UCSD-AML1 (cell line): ENCODE data around the gene MYL6B.
"Not testable (repeated sequence)": the region's sequence is repeated elsewhere in the genome, so short reads cannot be mapped to it uniquely, and the experiment has no call there.

ENCODE experiments used
- DNase-seq: peaks from one replicate; lab custom pipeline; 2025; ENCODE audit not compliant: unreplicated experiment; lab: John Stamatoyannopoulos, UW

Gene MYL6B

DNA sequence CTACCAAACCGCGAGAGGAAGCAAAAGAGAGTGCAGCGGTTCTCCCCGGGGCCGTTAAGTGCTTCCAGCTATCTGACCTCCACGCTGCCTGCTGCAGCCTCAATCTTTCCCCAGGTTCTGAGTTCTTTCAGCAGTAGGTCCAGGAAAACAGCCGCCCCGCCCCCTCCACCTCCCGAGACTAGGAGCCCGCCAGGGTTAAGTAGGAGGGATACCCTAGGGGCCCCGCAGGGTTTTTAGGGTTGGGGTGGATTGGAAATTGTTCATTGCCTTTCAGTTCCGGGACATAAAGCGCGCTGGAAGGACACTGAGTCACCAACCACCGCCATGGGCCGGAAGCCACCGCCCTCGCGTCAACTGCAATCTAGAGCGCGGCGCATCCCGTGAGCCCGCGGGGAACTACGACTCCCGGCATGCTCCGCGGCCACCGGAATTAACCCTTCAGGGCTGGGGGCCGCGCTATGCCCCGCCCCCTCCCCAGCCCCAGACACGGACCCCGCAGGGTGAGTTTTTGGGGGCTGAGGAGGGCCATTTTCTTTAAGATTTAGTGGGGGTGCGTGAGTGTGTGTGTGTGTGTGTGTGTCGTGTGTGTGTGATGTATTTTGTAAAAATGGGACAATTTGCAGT lies at the start of gene MYL6B:
TSS of gene MYL6B (plus strand) at position 456 of the 624 bp plus-strand sequence. CDS start 1,332 bp downstream, outside the sequence.
- DNase-seq = peak; percentile 93

DNA sequence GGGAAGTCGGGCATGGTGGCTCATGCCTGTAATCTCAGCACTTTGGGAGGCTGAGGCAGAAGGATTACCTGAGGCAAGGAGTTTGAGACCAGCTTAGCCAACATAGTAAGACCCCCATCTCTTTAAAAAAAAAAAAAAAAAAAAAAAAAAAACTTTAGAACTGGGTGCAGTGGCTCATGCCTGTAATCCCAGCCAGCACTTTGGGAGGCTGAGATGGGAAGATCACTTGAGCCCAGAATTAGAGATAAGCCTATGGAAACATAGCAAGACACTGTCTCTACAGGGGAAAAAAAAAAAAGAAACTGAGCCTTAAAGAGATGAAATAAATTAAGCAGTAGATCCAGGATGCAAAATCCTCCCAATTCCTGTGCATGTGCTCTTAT lies 49.7 kb upstream of the MYL6B start:
- no peak for DNase-seq

DNA sequence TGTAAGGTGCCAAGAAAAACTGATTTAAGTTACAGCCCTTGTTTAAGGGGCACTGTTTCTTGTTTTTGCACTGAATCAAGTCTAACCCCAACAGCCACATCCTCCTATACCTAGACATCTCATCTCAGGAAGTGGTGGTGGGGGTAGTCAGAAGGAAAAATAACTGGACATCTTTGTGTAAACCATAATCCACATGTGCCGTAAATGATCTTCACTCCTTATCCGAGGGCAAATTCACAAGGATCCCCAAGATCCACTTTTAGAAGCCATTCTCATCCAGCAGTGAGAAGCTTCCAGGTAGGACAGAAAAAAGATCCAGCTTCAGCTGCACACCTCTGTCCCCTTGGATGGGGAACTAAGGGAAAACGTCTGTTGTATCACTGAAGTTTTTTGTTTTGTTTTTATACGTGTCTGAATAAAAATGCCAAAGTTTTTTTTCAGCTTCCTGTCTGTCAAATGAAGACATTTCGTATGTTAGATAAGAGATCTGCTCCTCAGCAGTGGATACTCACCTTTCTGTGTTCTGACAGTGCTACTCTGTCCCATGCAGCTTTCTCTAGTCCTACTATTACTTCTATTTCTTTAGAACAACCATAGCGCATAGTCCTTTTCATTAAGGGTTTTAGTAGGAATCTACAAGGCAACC lies 49.2 kb upstream of the MYL6B start:
- DNase-seq = no peak

GRCh38 chr12:56103823-56104108 lies 48.6 kb upstream of the MYL6B start:
- DNase-seq = no peak

DNA sequence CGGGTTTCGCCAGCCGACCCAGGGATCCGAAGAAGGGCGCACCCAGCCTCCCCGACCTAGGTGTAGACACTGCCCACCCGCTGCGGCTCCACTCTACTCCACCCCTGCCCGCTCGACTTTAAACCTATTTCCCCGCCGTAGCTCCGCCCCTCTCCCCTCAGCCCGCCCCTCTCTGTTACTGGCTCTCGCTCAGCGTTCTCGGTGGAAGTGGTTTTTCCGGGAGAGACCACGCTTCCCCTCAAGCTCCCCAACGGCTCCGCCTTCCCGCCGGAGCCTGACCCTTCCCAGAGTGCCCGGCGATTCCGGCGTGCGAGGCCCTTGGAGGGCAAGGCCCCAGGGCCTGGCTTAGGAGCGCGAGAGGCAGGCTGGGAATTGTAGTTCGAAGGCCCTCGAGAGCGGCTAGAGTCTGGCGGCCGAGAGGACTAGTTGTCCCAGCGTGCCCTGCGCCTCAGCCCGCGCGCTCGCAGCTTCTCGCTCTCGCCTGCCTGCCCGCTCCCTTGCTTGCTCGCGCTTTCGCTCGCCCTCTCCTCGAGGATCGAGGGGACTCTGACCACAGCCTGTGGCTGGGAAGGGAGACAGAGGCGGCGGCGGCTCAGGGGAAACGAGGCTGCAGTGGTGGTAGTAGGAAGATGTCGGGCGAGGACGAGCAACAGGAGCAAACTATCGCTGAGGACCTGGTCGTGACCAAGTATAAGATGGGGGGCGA lies 48.1 kb upstream of the MYL6B start, which contains the start of gene PA2G4:
TSS of gene PA2G4 (plus strand) at position 451 of the 706 bp plus-strand sequence. CDS start at position 630, 179 bp downstream.
- DNase-seq = peak; percentile 99

GRCh38 chr12:56104815-56105608 lies 47.4 kb upstream of the MYL6B start:
- DNase-seq = peak; percentile 51

DNA sequence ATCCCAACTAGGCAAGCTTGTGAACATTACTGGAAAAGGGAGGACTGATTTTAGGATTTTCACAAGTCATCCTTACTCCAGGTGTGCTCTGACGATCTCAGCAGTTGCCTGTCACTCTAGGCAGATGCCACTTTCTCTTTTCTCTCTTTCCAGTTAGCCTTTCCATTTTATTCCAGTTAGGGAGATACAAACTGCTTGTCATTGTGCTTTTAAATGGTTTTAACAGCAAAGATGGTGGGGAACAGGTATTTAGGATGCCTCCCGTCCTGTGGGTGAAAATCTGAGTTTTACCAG lies 46.8 kb upstream of the MYL6B start:
- no peak for DNase-seq

DNA sequence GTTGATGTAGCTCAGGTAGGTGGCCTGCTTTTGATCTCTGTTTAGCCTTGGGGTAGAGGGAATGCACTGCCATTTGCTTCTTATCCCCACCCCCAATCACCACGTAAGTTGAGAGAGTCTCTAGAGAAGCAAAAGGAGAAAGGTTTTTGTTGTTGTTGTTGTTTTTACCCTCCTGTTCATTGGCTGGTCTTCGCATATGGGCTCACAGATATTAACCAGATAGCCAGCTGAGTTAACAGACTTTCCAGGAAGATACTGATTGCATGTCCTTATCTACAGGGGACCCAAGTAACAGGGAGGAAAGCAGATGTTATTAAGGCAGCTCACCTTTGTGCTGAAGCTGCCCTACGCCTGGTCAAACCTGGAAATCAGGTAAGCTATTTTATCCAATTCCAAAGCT lies 45.1 kb upstream of the MYL6B start:
- no peak for DNase-seq

DNA sequence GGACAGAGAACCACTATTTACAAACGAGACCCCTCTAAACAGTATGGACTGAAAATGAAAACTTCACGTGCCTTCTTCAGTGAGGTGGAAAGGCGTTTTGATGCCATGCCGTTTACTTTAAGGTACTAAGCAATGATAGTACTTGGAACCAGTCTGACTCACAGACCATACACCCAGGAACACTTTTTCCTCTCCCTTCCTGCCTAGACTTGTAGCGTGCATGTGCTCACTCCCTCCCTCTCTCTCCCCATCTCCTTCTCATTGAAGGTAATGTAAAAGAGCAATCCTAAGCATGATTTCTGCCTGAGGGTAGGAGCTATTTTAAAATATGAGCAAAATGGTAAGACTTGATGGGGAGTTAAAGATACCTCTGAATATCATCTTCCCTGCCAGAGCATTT lies 41.8 kb upstream of the MYL6B start:
- DNase-seq = no peak

- DNase-seq = no peak
Measured at GRCh38 chr12:56114084-56114483, 38.3 kb upstream of the MYL6B start.

DNA sequence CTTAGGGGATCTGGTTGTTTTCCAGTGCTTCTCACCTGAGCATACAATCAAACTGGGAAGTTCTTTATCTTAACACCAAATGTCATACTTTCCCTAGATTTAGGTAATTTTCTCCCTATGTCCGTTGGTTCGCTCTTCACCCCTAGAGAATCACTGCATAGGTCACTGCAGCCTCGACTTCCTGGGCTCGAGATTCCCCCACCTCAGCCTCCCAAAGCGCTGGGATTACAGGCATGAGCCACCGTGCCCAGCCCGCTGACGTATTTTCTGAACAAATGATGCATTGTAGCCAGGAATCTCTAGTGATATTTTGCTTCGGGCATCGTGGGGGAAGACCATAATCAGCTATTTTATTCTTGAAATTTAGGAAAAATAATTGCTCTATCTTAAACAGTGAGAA lies 37.1 kb upstream of the MYL6B start:
- DNase-seq = no peak

DNA sequence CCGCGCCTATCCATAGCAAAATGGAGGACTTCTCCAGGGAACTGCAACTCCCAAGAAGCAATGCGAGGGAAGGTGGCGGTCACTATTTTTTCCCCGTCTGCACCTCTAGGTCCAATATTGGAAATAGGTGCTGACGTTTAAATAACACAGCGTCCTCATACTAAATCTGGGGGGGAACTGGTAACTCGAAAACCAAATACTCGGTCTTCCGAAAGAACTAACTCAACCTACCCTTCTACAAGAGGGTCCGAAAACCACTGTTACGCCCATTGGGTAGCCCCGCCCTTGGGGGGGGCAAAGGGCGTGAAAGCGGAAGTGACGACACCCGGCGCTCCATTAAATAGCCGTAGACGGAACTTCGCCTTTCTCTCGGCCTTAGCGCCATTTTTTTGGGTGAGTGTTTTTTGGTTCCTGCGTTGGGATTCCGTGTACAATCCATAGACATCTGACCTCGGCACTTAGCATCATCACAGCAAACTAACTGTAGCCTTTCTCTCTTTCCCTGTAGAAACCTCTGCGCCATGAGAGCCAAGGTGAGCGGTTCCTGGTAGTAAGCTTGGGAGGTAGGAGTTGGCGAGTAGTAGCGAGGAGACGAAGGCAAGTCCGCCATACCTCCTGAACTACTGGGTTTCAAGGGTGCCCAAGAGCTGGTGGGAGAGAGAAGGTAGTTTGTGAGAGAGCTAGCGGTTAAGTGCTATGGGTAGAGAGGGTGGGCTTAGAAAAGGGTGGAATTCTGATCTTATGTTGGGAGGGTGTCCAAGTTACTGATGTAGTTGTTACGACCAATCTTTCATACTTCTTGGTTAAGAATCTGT lies 35.9 kb upstream of the MYL6B start, which contains the start of gene RPL41:
TSS of gene RPL41 (plus strand) at position 367 of the 815 bp plus-strand sequence.
- DNase-seq = peak; percentile 92

GRCh38 chr12:56117082-56117706 lies 35.2 kb upstream of the MYL6B start:
- DNase-seq = not testable (repeated sequence)

DNA sequence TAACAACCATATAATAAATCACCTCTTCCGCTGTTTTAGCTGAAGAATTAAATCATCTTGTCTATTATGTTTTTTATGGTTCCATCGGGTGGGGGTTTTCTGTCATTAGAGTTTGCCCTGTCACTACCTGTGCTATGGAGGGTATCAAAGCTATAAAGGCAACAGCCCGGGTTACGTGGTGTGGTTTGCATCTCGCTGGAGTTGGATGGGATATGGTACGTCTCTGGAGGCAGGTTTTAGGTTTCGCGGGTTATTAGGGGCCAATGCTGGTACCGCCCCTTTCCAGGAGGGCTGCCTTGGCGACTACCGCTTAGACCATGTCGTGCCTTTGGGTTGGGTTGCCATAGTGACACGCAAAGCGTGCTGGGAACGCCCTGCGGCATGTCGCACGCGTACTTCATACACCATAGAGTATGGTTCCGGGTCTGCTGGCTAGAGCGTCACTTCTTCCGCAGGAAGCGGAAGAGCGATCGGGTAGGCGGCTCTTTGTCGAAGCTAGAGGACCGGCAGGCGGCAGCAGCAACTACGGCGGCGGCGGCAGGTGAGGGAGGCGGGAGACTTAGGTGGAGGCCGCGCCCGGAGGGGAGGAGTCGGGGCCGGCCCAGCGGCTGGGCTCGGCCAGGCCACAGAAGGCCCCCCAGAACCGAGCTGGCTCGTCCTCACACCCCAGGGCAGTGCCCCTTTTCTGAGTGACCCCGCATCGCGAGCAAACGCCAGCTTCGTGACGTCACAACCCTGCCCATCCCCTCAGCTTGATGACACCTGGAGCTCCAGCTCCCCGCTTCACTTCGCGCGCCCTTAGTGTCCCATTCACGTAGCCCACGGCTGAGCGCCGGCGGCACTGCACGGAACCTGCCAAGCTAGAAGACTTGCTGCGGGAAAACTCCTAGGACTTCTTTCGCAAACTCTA lies 34.4 kb upstream of the MYL6B start, which contains the start of gene ZC3H10:
TSS of gene ZC3H10 (plus strand) at position 489 of the 910 bp plus-strand sequence. CDS start 2,297 bp downstream, outside the sequence.
- DNase-seq = peak; percentile 97

DNA sequence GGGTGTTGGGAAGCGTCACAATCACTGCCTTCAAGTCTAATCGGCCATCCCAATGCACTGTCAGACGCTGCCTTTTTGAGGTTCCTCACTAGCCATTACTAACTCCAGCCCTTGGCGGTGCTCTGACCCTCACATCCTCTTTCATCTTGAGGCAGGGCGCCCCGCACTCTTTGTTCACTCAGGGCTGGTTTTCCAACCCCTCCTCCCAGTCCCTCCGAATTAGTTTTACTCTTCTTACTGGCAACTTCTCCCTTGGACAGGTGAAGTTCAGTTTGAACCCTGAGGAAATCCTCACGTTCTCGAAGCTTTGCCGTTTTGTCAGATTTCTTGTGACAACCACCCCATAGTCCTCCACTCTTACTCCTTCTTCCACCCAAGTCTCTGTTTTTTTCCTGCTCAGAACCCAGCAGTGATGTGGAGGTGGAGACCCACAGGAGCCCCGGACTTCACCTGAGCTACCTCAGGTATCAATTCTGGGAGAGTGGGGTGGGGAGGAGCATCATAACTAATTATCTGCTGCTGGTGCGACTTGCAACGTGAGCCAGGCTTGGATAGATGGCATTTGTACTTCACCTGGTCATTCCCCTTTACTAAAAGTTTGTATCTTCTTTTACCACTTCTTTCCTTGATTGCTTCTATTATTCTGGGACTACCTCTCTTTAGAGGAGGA lies 33.6 kb upstream of the MYL6B start:
- no peak for DNase-seq

GRCh38 chr12:56119361-56119796 lies 33.0 kb upstream of the MYL6B start:
- peak; percentile 55 for DNase-seq

DNA sequence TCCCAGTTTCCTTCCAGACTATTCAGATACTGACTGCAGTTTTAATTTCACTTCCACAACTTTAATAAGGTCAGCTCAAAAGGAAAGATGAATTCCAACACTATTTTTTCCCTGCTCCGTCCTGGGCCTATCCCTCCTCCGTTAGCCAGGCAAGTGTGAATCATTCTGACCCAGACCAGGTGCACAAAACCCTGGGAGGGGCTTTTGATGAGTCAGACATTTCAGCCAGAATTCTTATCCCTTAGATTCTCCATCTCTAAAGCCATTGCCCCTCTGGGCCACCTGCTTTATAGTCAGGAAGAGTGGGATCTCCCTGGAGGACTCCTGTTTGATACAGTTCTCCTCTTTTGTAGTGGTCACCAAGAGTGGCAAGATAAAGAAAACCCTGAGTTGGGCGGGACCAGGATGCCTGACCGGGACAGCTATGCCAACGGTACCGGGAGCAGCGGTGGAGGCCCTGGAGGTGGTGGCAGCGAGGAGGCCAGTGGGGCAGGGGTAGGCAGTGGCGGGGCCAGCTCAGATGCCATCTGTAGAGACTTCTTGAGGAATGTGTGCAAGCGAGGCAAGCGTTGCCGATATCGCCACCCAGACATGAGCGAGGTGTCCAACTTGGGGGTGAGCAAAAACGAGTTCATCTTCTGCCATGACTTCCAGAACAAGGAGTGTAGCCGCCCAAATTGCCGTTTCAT lies 32.1 kb upstream of the MYL6B start:
- DNase-seq = no peak
